CD14-positive monocyte (primary cell): ENCODE results near the gene COPS9. TPM values are rescaled to one million over a fixed set of nuclear protein-coding genes. Genes with fewer than 3 reads are reported as not detected.
A peak's percentile ranks its signal among the peaks of the same experiment; 100 is the strongest.

Experiments used
- DNase-seq, 3 donors: peaks; one replicate each; pipeline ENCODE4 v3.0.0-alpha.2; 2011 to 2022
- H2AFZ ChIP-seq: 2 replicates; pipeline ENCODE4 v1.6.0; 2012; ENCODE audit warnings: mild to moderate bottlenecking, low read depth, low read length, inconsistent platforms; ENCODE audit not compliant: insufficient read depth, poor library complexity, severe bottlenecking
- H3K27ac ChIP-seq, 2 donors: 1 replicate in 1 of 2; 2 replicates in 1 of 2; pipeline ENCODE4 v1.5.1; 2012 to 2013; ENCODE audit warnings: low read length in 2 of 2, control low read depth in 1 of 2, inconsistent platforms in 1 of 2, low read depth in 1 of 2, mild to moderate bottlenecking in 1 of 2
- H3K27me3 ChIP-seq, 2 donors: one replicate each; pipeline versions ENCODE4 v1.6.0 to v1.6.1; 2011 to 2013; ENCODE audit warnings: low read length in 2 of 2; ENCODE audit not compliant: control insufficient read depth in 2 of 2, insufficient read depth in 2 of 2
- H3K36me3 ChIP-seq, 2 donors: replicated peaks in 1 of 2; 1 replicate in 1 of 2; 2 replicates in 1 of 2; pipeline versions ENCODE4 v1.5.1 to v1.6.1; 2012 to 2013; ENCODE audit warnings: low read length in 2 of 2, control low read depth in 1 of 2, inconsistent platforms in 1 of 2, mild to moderate bottlenecking in 1 of 2; ENCODE audit not compliant: insufficient read depth in 2 of 2, control insufficient read depth in 1 of 2
- H3K4me1 ChIP-seq, 2 donors: 1 replicate in 1 of 2; 2 replicates in 1 of 2; pipeline versions ENCODE4 v1.5.1 to v1.6.1; 2012 to 2013; ENCODE audit warnings: low read length in 2 of 2, control low read depth in 1 of 2, inconsistent platforms in 1 of 2, mild to moderate bottlenecking in 1 of 2, moderate library complexity in 1 of 2; ENCODE audit not compliant: insufficient read depth in 2 of 2, control insufficient read depth in 1 of 2
- H3K4me2 ChIP-seq: replicated peaks from 2 replicates; pipeline ENCODE3; 2012; ENCODE audit warnings: low read length, moderate library complexity, mild to moderate bottlenecking; ENCODE audit not compliant: poor library complexity, severe bottlenecking; ENCODE audit errors: extremely low read depth
- H3K4me3 ChIP-seq, 3 experiments: fragments of 200-600 bp in 1 of 3; sonication (generic) in 1 of 3; replicated peaks in 1 of 3; 1 replicate in 2 of 3; 2 replicates in 1 of 3; pipeline ENCODE4 v1.5.1; 2011 to 2013; ENCODE audit warnings: low read length in 3 of 3, mild to moderate bottlenecking in 3 of 3, control low read depth in 2 of 3, low read depth in 2 of 3, inconsistent platforms in 1 of 3, moderate library complexity in 1 of 3
- H3K79me2 ChIP-seq: 2 replicates; pipeline ENCODE4 v1.6.0; 2012; ENCODE audit warnings: mild to moderate bottlenecking, control low read depth, inconsistent platforms, low read length, moderate library complexity; ENCODE audit not compliant: insufficient read depth
- H3K9ac ChIP-seq: 2 replicates; pipeline ENCODE4 v1.6.0; 2017; ENCODE audit warnings: low read length, mild to moderate bottlenecking; ENCODE audit not compliant: insufficient read depth, poor library complexity, severe bottlenecking
- H3K9me3 ChIP-seq, 2 donors: replicated peaks in 1 of 2; 1 replicate in 1 of 2; 2 replicates in 1 of 2; pipeline versions ENCODE4 v1.5.1 to v1.6.1; 2012 to 2013; ENCODE audit warnings: low read length in 2 of 2, control low read depth in 1 of 2; ENCODE audit not compliant: control insufficient read depth in 1 of 2, insufficient read depth in 1 of 2
- H4K20me1 ChIP-seq: 2 replicates; pipeline ENCODE4 v1.6.0; 2012; ENCODE audit warnings: mild to moderate bottlenecking, low read length, control low read depth, moderate library complexity; ENCODE audit not compliant: insufficient read depth
- H3K27ac Mint-ChIP-seq, 7 donors: one replicate each; pipeline ENCODE4 v1.8.0; 2020; ENCODE audit warnings: mild to moderate bottlenecking in 7 of 7, mixed read lengths in 7 of 7, moderate library complexity in 6 of 7, inconsistent platforms in 2 of 7
- H3K27me3 Mint-ChIP-seq, 3 donors: one replicate each; pipeline ENCODE4 v1.8.0; 2021 to 2022; ENCODE audit warnings: low read depth in 3 of 3, mild to moderate bottlenecking in 3 of 3, mixed read lengths in 3 of 3, moderate library complexity in 3 of 3, inconsistent platforms in 1 of 3
- H3K36me3 Mint-ChIP-seq, 2 donors: one replicate each; pipeline ENCODE4 v1.8.0; 2020; ENCODE audit warnings: mixed read lengths in 2 of 2, inconsistent platforms in 1 of 2, mild to moderate bottlenecking in 1 of 2
- H3K4me1 Mint-ChIP-seq: one replicate; pipeline ENCODE4 v1.8.0; 2020; ENCODE audit warnings: mild to moderate bottlenecking, mixed read lengths
- H3K4me3 Mint-ChIP-seq, 2 donors: one replicate each; pipeline ENCODE4 v1.8.0; 2020; ENCODE audit warnings: mild to moderate bottlenecking in 2 of 2, mixed read lengths in 2 of 2, moderate library complexity in 1 of 2
- H3K9me3 Mint-ChIP-seq, 7 donors: one replicate each; pipeline ENCODE4 v1.8.0; 2020 to 2022; ENCODE audit warnings: mixed read lengths in 7 of 7, mild to moderate bottlenecking in 6 of 7, moderate library complexity in 6 of 7, inconsistent platforms in 2 of 7
- WGBS: methylation state at CpG from one replicate; pipeline ENCODE4 v1.1.5; 2013; ENCODE audit warnings: missing lambda C conversion rate; ENCODE audit not compliant: insufficient coverage; 5-methylcytosine and 5-hydroxymethylcytosine counted together
- intact Hi-C, 2 donors: fragments of 100-400 bp; cut with micrococcal nuclease; formaldehyde crosslinking; loops; one replicate each; pipeline versions ENCODE4 v1.15.0 to v1.15.1; 2023
- polyA plus RNA-seq, 3 donors: library from polyadenylated mRNA; depleted of rRNA in 1 of 3; unstranded in 2 of 3; stranded (reverse) in 1 of 3; fragments of 300-500 nt in 2 of 3; fragments of >200 nt in 1 of 3; fragmentation: Illumina TruSeq in 2 of 3; gene quantifications; 1 replicate in 2 of 3; 2 replicates in 1 of 3; pipeline ENCODE4 v1.2.3, GENCODE V29; 2012 to 2021
- TF ChIP-seq, protein P1 (sequence below): fragments of 200-600 bp; IDR thresholded peaks from one replicate; pipeline ENCODE4 v1.8.0; 2022; ENCODE audit warnings: antibody characterized with exemption, mild to moderate bottlenecking

Gene COPS9
- polyA plus RNA-seq, 3 donors, result 123 to 300 (median 268) TPM

DNA sequence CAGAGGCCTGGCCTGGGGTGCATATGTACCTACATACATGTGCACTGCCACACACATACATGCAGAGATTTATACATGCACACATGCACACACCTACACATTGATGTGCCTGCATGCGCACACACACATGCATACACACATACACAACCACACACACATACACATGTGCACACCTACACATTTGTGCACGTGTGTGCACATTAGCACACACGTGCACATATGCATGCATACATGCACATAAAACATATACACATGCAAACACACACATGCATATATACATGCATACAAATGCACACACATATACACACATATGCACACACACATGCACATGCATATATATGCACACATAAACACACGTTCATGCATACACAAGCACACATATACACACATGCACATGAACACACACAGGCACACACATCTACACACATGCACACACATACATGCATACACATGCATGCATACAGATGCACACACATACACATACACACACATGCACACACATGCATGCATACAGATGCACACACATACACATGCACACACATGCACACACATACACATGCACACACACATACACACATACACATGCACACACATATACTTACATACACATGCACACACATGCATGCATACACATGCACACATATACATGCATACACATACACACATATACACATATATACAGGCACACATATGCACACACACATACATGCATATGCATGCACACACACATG lies 27.9 kb upstream of the COPS9 start:
- Histone ChIP-seq H3K9ac (no peak overlapping the region), H3K27ac (no peak overlapping the region), H4K20me1 (no peaks in the 10 kb centered on the region), H3K36me3 (no peaks in the 10 kb centered on the region), H3K79me2 (no peaks in the 10 kb centered on the region), H3K4me2 (no peak overlapping the region), H3K27me3 (no peaks in the 10 kb centered on the region), H3K4me1 (no peaks in the 10 kb centered on the region), H3K9me3 (peaks cover 11 to 26% of the 10 kb centered on the region in 2 donors), H2AFZ (no peak overlapping the region), H3K4me3 (no peak overlapping the region)
- intact Hi-C loops, result no loop called here
- no peak for DNase-seq
- no peaks in the 10 kb centered on the region for H3K36me3 Mint-ChIP-seq
- TF ChIP-seq, protein P1, sequence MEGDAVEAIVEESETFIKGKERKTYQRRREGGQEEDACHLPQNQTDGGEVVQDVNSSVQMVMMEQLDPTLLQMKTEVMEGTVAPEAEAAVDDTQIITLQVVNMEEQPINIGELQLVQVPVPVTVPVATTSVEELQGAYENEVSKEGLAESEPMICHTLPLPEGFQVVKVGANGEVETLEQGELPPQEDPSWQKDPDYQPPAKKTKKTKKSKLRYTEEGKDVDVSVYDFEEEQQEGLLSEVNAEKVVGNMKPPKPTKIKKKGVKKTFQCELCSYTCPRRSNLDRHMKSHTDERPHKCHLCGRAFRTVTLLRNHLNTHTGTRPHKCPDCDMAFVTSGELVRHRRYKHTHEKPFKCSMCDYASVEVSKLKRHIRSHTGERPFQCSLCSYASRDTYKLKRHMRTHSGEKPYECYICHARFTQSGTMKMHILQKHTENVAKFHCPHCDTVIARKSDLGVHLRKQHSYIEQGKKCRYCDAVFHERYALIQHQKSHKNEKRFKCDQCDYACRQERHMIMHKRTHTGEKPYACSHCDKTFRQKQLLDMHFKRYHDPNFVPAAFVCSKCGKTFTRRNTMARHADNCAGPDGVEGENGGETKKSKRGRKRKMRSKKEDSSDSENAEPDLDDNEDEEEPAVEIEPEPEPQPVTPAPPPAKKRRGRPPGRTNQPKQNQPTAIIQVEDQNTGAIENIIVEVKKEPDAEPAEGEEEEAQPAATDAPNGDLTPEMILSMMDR, result no peak
- H3K9me3 Mint-ChIP-seq, result peaks cover 10 to 33% (median 14%) of the 10 kb centered on the region in 7 donors
- H3K27me3 Mint-ChIP-seq, result peaks cover 0 to 2% (median 0%) of the 10 kb centered on the region in 3 donors
- no peaks in the 10 kb centered on the region for H3K4me1 Mint-ChIP-seq
- WGBS, result 94% methylated on average over 4 of the region's 4 CpGs
- no peak overlapping the region for H3K4me3 Mint-ChIP-seq
- no peak overlapping the region for H3K27ac Mint-ChIP-seq

DNA sequence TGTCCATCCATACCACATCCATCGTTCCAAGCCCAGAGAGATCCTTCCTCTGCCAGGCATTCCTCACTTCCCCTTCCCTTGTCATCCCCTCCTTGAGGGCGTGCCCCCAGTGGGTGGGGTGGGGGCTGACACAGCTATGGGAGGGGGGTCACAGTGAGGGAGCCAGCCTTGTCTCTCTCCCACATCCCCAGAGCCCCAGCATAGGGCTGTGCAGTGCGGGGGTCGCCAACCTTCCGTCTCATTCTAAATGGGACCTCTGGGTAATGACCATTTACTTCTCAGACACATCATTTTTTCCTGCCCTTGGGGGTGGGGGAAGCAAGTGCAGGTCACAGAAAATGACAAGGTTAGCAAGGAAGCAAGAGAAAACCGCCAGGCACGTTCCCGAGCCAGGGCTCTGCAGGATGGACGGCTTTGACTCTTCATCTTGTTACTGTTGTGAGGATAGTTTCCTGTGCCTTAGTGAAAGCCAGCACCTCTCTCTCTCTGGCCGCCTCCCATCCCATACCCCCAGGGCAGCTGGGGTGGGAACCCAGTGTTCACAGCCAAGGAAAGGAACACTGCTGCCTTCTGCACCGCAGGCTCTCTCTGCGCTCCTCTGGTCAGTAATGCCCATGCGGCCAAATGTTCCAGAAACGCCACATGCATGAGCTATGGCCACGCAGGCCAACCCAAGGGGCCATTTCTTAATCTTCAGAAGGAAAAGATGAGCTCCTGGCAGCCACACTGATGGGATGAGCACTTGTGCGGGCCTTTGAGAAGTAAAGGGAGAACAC lies 27.0 kb upstream of the COPS9 start:
- intact Hi-C loops, result no loop called here

More for the DNA sequence above, 27.0 kb upstream of the COPS9 start:
- Histone ChIP-seq H3K4me1 (no peaks in the 10 kb centered on the region), H3K4me3 (no peak overlapping the region), H3K36me3 (no peaks in the 10 kb centered on the region), H3K79me2 (no peaks in the 10 kb centered on the region), H3K9me3 (peaks cover 11 to 26% of the 10 kb centered on the region in 2 donors), H3K27me3 (no peaks in the 10 kb centered on the region), H3K4me2 (no peak overlapping the region), H3K27ac (no peak overlapping the region), H4K20me1 (no peaks in the 10 kb centered on the region), H3K9ac (no peak overlapping the region), H2AFZ (no peak overlapping the region)
- peaks cover 10 to 33% (median 14%) of the 10 kb centered on the region in 7 donors for H3K9me3 Mint-ChIP-seq
- DNase-seq, result no peak
- WGBS, result 94% methylated on average over 9 of the region's 16 CpGs
- TF ChIP-seq, protein P1, result no peak
- no peaks in the 10 kb centered on the region for H3K36me3 Mint-ChIP-seq
- no peaks in the 10 kb centered on the region for H3K4me1 Mint-ChIP-seq
- H3K27me3 Mint-ChIP-seq, result peaks cover 0 to 2% (median 0%) of the 10 kb centered on the region in 3 donors
- peak overlapping the region in 1 of 2 donors; percentile 17 for H3K4me3 Mint-ChIP-seq
- no peak overlapping the region for H3K27ac Mint-ChIP-seq
